GM19043 (cell line): Measurements from ENCODE around the gene SCUBE1.

Source experiments
- ATAC-seq: cut with Tn5 transposase; IDR thresholded peaks from one replicate; pipeline ENCODE4 v1.9.1; 2021; ENCODE audit warnings: low read depth; ENCODE audit not compliant: unreplicated experiment

SCUBE1 gene

GRCh38 chr22:43343262-43343669, at the start of gene SCUBE1:
Gene SCUBE1, minus strand, starts transcription at chr22:43343372. Its CDS starts 111 bp downstream, at chr22:43343261.
- no peak for ATAC-seq

GRCh38 chr22:43392385-43392989, 49.3 kb upstream of the SCUBE1 start:
- no peak for ATAC-seq

- no peak for ATAC-seq
Observed at GRCh38 chr22:43391306-43391705, 48.1 kb upstream of the SCUBE1 start.

GRCh38 chr22:43390872-43391271, 47.7 kb upstream of the SCUBE1 start:
- no peak for ATAC-seq

- no peak for ATAC-seq
Observed at GRCh38 chr22:43390166-43390565, 47.0 kb upstream of the SCUBE1 start.

GRCh38 chr22:43389227-43389836, 46.2 kb upstream of the SCUBE1 start:
- ATAC-seq: no peak

- ATAC-seq: no peak
Observed at GRCh38 chr22:43388420-43388851, 45.3 kb upstream of the SCUBE1 start.

- ATAC-seq: no peak
Observed at GRCh38 chr22:43387815-43388214, 44.6 kb upstream of the SCUBE1 start.

GRCh38 chr22:43385770-43386641, 42.8 kb upstream of the SCUBE1 start:
- no peak for ATAC-seq

GRCh38 chr22:43384863-43385262, 41.7 kb upstream of the SCUBE1 start:
- no peak for ATAC-seq

- ATAC-seq: no peak
Observed at GRCh38 chr22:43381693-43382092, 38.5 kb upstream of the SCUBE1 start.

GRCh38 chr22:43377896-43378704, 34.9 kb upstream of the SCUBE1 start:
- ATAC-seq: no peak

- no peak for ATAC-seq
Observed at GRCh38 chr22:43377548-43377895, 34.4 kb upstream of the SCUBE1 start.

- no peak for ATAC-seq
Observed at GRCh38 chr22:43376765-43377547, 33.8 kb upstream of the SCUBE1 start.

GRCh38 chr22:43375951-43376455, 32.8 kb upstream of the SCUBE1 start:
- no peak for ATAC-seq

GRCh38 chr22:43370036-43370435, 26.9 kb upstream of the SCUBE1 start:
- no peak for ATAC-seq

GRCh38 chr22:43365715-43366440, 22.7 kb upstream of the SCUBE1 start:
- ATAC-seq: no peak

- no peak for ATAC-seq
Observed at GRCh38 chr22:43364169-43364435, 20.9 kb upstream of the SCUBE1 start.
